GM12891 (cell line): ENCODE measurements around the gene HEY2.

Experiments used
- PAX5 ChIP-seq: IDR thresholded peaks from 2 replicates; pipeline ENCODE4 v1.6.1; 2011; ENCODE audit warnings: low read length, moderate library complexity, mild to moderate bottlenecking; ENCODE audit not compliant: insufficient read depth, severe bottlenecking
- POLR2A ChIP-seq: IDR thresholded peaks from 2 replicates; pipeline ENCODE4 v1.6.1; 2011; ENCODE audit warnings: low read depth, low read length, control low read depth
- POLR2AphosphoS5 ChIP-seq: IDR thresholded peaks from 2 replicates; pipeline ENCODE4 v1.6.1; 2011; ENCODE audit warnings: low read depth, low read length, control low read depth
- POU2F2 ChIP-seq: IDR thresholded peaks from 2 replicates; pipeline ENCODE4 v1.6.1; 2011; ENCODE audit warnings: low read depth, mild to moderate bottlenecking, control low read depth, low read length, moderate library complexity
- SPI1 ChIP-seq: IDR thresholded peaks from 2 replicates; pipeline ENCODE4 v1.6.1; 2011; ENCODE audit warnings: low read depth, low read length, control low read depth
- TAF1 ChIP-seq: IDR thresholded peaks from 2 replicates; pipeline ENCODE4 v1.6.1; 2011; ENCODE audit warnings: low read depth, low read length, control low read depth

GRCh38 chr6:125793863-125794262 lies 44.4 kb downstream of the HEY2 start:
- TF ChIP-seq POLR2A (no peak), POLR2AphosphoS5 (no peak), TAF1 (no peak), POU2F2 (no peak), SPI1 (no peak), PAX5 (no peak)
